Islet precursor cell (in vitro differentiated cells): ENCODE data around the gene SBF1.
A peak's percentile ranks its signal among the peaks of the same experiment; 100 is the strongest.

Experiments
- DNase-seq: peaks from one replicate; pipeline ENCODE4 v3.0.0-alpha.2; 2018

Gene SBF1

GRCh38 chr22:50443801-50444625 lies 30.8 kb downstream of the SBF1 start:
- DNase-seq, result no peak

- no peak for DNase-seq
Measured at GRCh38 chr22:50443197-50443596, 31.6 kb downstream of the SBF1 start.

- no peak for DNase-seq
Measured at GRCh38 chr22:50441428-50441993, 33.3 kb downstream of the SBF1 start.

- no peak for DNase-seq
Measured at GRCh38 chr22:50440544-50441249, 34.1 kb downstream of the SBF1 start.

- no peak for DNase-seq
Measured at GRCh38 chr22:50439871-50440331, 34.9 kb downstream of the SBF1 start.

GRCh38 chr22:50439314-50439870 lies 35.4 kb downstream of the SBF1 start:
- no peak for DNase-seq

- DNase-seq, result no peak
Measured at GRCh38 chr22:50438305-50439275, 36.2 kb downstream of the SBF1 start.

- peak; percentile 38 for DNase-seq
Measured at GRCh38 chr22:50437511-50438304, 37.1 kb downstream of the SBF1 start.

GRCh38 chr22:50436841-50437341 lies 37.9 kb downstream of the SBF1 start:
- peak; percentile 45 for DNase-seq

GRCh38 chr22:50436015-50436830 lies 38.6 kb downstream of the SBF1 start:
- DNase-seq, result peak; percentile 52

- peak; percentile 51 for DNase-seq
Measured at GRCh38 chr22:50435291-50436014, 39.4 kb downstream of the SBF1 start.

GRCh38 chr22:50434849-50435248 lies 40.0 kb downstream of the SBF1 start:
- peak; percentile 48 for DNase-seq

- DNase-seq, result peak; percentile 22
Measured at GRCh38 chr22:50432877-50433510, 41.8 kb downstream of the SBF1 start.

GRCh38 chr22:50432131-50432876 lies 42.5 kb downstream of the SBF1 start:
- peak; percentile 46 for DNase-seq

GRCh38 chr22:50425179-50425916 lies 49.5 kb downstream of the SBF1 start:
- no peak for DNase-seq

- DNase-seq, result no peak
Measured at GRCh38 chr22:50423956-50424355, 50.9 kb downstream of the SBF1 start.
